HEK293 (cell line): Measurements from ENCODE around the gene ETS2.

Experiments used
- CTCF ChIA-PET: fragments of 350-600 bp; formaldehyde crosslinking; extraction: SDS; loops from one replicate; lab custom pipeline; 2021; ENCODE audit warnings: antibody characterized with exemption; lab: Yijun Ruan, JAX
- POLR2A ChIA-PET: fragments of 300-600 bp; formaldehyde crosslinking; extraction: SDS; loops from one replicate; lab custom pipeline; 2020; ENCODE audit warnings: antibody characterized with exemption, inconsistent platforms; lab: Yijun Ruan, JAX
- H3K27ac ChIP-seq: fragments of 200-500 bp; sonication (Bioruptor generic); 2 replicates; pipeline ENCODE4 v1.5.1; 2014; ENCODE audit warnings: low read depth, low read length, control low read depth, inconsistent platforms; ENCODE audit errors: extremely low read depth
- H3K36me3 ChIP-seq, 2 experiments: fragments of 200-500 bp in 1 of 2; sonication (Bioruptor generic) in 1 of 2; 1 replicate in 1 of 2; 2 replicates in 1 of 2; pipeline ENCODE4 v1.5.1; 2014 to 2017; ENCODE audit warnings: inconsistent platforms in 2 of 2, low read length in 2 of 2; ENCODE audit not compliant: control insufficient read depth in 2 of 2, insufficient read depth in 1 of 2
- H3K4me1 ChIP-seq: fragments of 200-500 bp; sonication (Bioruptor generic); 2 replicates; pipeline ENCODE4 v1.5.1; 2014; ENCODE audit warnings: mild to moderate bottlenecking, low read length, inconsistent platforms; ENCODE audit not compliant: control insufficient read depth, insufficient read depth
- H3K4me3 ChIP-seq: 2 replicates; pipeline ENCODE4 v1.5.1; 2011; ENCODE audit warnings: low read depth, mild to moderate bottlenecking, control low read depth, low read length, moderate library complexity
- H3K9me3 ChIP-seq: fragments of 200-500 bp; sonication (Bioruptor generic); 2 replicates; pipeline ENCODE4 v1.5.1; 2014; ENCODE audit warnings: low read depth, low read length, inconsistent platforms; ENCODE audit not compliant: control insufficient read depth, insufficient read depth
- HOXD13 ChIP-seq: sonication (generic); formaldehyde crosslinking; IDR thresholded peaks from 2 replicates; pipeline ENCODE4 v1.8.0; 2022; ENCODE audit warnings: missing genetic modification reagents, borderline replicate concordance
- MZF1 ChIP-seq: fragments of 450-650 bp; formaldehyde crosslinking; IDR thresholded peaks from 2 replicates; pipeline ENCODE4 v1.5.1; 2017; ENCODE audit warnings: missing biosample characterization, missing genetic modification characterization, borderline replicate concordance
- RBAK ChIP-seq: fragments of 450-650 bp; formaldehyde crosslinking; IDR thresholded peaks from 2 replicates; pipeline ENCODE4 v1.5.1; 2016; ENCODE audit warnings: missing biosample characterization, missing genetic modification characterization
- YY2 ChIP-seq: fragments of 450-650 bp; formaldehyde crosslinking; IDR thresholded peaks from 2 replicates; pipeline ENCODE4 v1.5.1; 2016; ENCODE audit warnings: missing biosample characterization, missing genetic modification characterization
- ZFHX2 ChIP-seq: fragments of 450-650 bp; formaldehyde crosslinking; conservative IDR thresholded peaks from 2 replicates; pipeline ENCODE4 v1.5.1; 2016; ENCODE audit warnings: missing biosample characterization, missing genetic modification characterization
- ZFP3 ChIP-seq: fragments of 450-650 bp; formaldehyde crosslinking; IDR thresholded peaks from 2 replicates; pipeline ENCODE4 v1.5.1; 2016; ENCODE audit warnings: low read depth, missing biosample characterization, missing genetic modification characterization
- ZNF155 ChIP-seq: fragments of 450-650 bp; formaldehyde crosslinking; IDR thresholded peaks from 2 replicates; pipeline ENCODE4 v1.5.1; 2016; ENCODE audit warnings: missing biosample characterization, missing genetic modification characterization
- ZNF169 ChIP-seq: fragments of 450-650 bp; formaldehyde crosslinking; IDR thresholded peaks from 2 replicates; pipeline ENCODE4 v1.5.1; 2016; ENCODE audit warnings: missing biosample characterization, missing genetic modification characterization
- ZNF202 ChIP-seq: fragments of 450-650 bp; formaldehyde crosslinking; IDR thresholded peaks from 2 replicates; pipeline ENCODE4 v1.5.1; 2016; ENCODE audit warnings: missing biosample characterization, missing genetic modification characterization, borderline replicate concordance
- ZNF214 ChIP-seq: fragments of 450-650 bp; formaldehyde crosslinking; IDR thresholded peaks from 2 replicates; pipeline ENCODE4 v1.5.1; 2017; ENCODE audit warnings: missing biosample characterization, mild to moderate bottlenecking, missing genetic modification characterization, borderline replicate concordance
- ZNF239 ChIP-seq: fragments of 450-650 bp; formaldehyde crosslinking; IDR thresholded peaks from 2 replicates; pipeline ENCODE4 v1.5.1; 2016; ENCODE audit warnings: missing biosample characterization, missing genetic modification characterization
- ZNF248 ChIP-seq: fragments of 450-650 bp; formaldehyde crosslinking; IDR thresholded peaks from 2 replicates; pipeline ENCODE4 v1.5.1; 2017; ENCODE audit warnings: missing biosample characterization, missing genetic modification characterization
- ZNF324 ChIP-seq: fragments of 450-650 bp; formaldehyde crosslinking; IDR thresholded peaks from 2 replicates; pipeline ENCODE4 v1.5.1; 2016; ENCODE audit warnings: missing biosample characterization, missing genetic modification characterization
- ZNF391 ChIP-seq: fragments of 450-650 bp; formaldehyde crosslinking; IDR thresholded peaks from 2 replicates; pipeline ENCODE4 v1.5.1; 2016; ENCODE audit warnings: low read depth, missing biosample characterization, missing genetic modification characterization, borderline replicate concordance
- ZNF529 ChIP-seq: fragments of 450-650 bp; formaldehyde crosslinking; IDR thresholded peaks from 2 replicates; pipeline ENCODE4 v1.5.1; 2017; ENCODE audit warnings: missing genetic modification characterization, missing biosample characterization; ENCODE audit not compliant: insufficient replicate concordance
- ZNF548 ChIP-seq: fragments of 450-650 bp; formaldehyde crosslinking; IDR thresholded peaks from 2 replicates; pipeline ENCODE4 v1.5.1; 2016; ENCODE audit warnings: missing biosample characterization, missing genetic modification characterization
- ZNF792 ChIP-seq: fragments of 450-650 bp; formaldehyde crosslinking; IDR thresholded peaks from 2 replicates; pipeline ENCODE4 v1.5.1; 2016; ENCODE audit warnings: missing biosample characterization, missing genetic modification characterization
- ZNF843 ChIP-seq: fragments of 450-650 bp; formaldehyde crosslinking; IDR thresholded peaks from 2 replicates; pipeline ENCODE4 v1.5.1; 2016; ENCODE audit warnings: missing biosample characterization, missing genetic modification characterization
- ZSCAN16 ChIP-seq: fragments of 450-650 bp; formaldehyde crosslinking; IDR thresholded peaks from 2 replicates; pipeline ENCODE4 v1.5.1; 2016; ENCODE audit warnings: missing biosample characterization, missing genetic modification characterization
- ZSCAN23 ChIP-seq: fragments of 450-650 bp; formaldehyde crosslinking; IDR thresholded peaks from 2 replicates; pipeline ENCODE4 v1.5.1; 2016; ENCODE audit warnings: missing biosample characterization, missing genetic modification characterization
- TF ChIP-seq, protein P1 (sequence below): fragments of 450-650 bp; formaldehyde crosslinking; conservative IDR thresholded peaks from 2 replicates; pipeline ENCODE4 v1.5.1; 2016; ENCODE audit warnings: low read depth, missing biosample characterization, missing genetic modification characterization
- TF ChIP-seq, protein P2 (sequence below): fragments of 450-650 bp; formaldehyde crosslinking; IDR thresholded peaks from 2 replicates; pipeline ENCODE4 v1.5.1; 2017; ENCODE audit warnings: missing biosample characterization, missing genetic modification characterization
- TF ChIP-seq, protein P3 (sequence below): fragments of 450-650 bp; formaldehyde crosslinking; IDR thresholded peaks from 2 replicates; pipeline ENCODE4 v1.5.1; 2016; ENCODE audit warnings: missing biosample characterization, missing genetic modification characterization
- TF ChIP-seq, protein P4 (sequence below): fragments of 450-650 bp; formaldehyde crosslinking; IDR thresholded peaks from 2 replicates; pipeline ENCODE4 v1.5.1; 2016; ENCODE audit warnings: missing biosample characterization, missing genetic modification characterization
- TF ChIP-seq, protein P5 (sequence below): fragments of 450-650 bp; formaldehyde crosslinking; IDR thresholded peaks from 2 replicates; pipeline ENCODE4 v1.5.1; 2016; ENCODE audit warnings: missing biosample characterization, missing genetic modification characterization

The ETS2 gene

GRCh38 chr21:38805328-38806152 lies at the start of gene ETS2 (continued):
- TF ChIP-seq, protein P1, sequence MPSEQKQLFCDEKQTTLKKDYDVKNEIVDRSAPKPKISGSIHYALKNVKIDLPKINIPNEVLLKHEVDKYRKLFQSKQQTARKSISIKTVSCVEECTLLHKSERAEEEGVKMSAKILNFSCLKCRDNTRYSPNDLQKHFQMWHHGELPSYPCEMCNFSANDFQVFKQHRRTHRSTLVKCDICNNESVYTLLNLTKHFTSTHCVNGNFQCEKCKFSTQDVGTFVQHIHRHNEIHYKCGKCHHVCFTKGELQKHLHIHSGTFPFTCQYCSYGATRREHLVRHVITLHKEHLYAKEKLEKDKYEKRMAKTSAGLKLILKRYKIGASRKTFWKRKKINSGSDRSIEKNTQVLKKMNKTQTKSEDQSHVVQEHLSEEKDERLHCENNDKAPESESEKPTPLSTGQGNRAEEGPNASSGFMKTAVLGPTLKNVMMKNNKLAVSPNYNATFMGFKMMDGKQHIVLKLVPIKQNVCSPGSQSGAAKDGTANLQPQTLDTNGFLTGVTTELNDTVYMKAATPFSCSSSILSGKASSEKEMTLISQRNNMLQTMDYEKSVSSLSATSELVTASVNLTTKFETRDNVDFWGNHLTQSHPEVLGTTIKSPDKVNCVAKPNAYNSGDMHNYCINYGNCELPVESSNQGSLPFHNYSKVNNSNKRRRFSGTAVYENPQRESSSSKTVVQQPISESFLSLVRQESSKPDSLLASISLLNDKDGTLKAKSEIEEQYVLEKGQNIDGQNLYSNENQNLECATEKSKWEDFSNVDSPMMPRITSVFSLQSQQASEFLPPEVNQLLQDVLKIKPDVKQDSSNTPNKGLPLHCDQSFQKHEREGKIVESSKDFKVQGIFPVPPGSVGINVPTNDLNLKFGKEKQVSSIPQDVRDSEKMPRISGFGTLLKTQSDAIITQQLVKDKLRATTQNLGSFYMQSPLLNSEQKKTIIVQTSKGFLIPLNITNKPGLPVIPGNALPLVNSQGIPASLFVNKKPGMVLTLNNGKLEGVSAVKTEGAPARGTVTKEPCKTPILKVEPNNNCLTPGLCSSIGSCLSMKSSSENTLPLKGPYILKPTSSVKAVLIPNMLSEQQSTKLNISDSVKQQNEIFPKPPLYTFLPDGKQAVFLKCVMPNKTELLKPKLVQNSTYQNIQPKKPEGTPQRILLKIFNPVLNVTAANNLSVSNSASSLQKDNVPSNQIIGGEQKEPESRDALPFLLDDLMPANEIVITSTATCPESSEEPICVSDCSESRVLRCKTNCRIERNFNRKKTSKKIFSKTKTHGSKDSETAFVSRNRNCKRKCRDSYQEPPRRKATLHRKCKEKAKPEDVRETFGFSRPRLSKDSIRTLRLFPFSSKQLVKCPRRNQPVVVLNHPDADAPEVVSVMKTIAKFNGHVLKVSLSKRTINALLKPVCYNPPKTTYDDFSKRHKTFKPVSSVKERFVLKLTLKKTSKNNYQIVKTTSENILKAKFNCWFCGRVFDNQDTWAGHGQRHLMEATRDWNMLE, result peak; percentile 52

GRCh38 chr21:38756746-38757145 lies 49.0 kb upstream of the ETS2 start:
- Histone ChIP-seq H3K9me3 (no peaks in the 10 kb centered on the region), H3K27ac (no peak overlapping the region)

DNA sequence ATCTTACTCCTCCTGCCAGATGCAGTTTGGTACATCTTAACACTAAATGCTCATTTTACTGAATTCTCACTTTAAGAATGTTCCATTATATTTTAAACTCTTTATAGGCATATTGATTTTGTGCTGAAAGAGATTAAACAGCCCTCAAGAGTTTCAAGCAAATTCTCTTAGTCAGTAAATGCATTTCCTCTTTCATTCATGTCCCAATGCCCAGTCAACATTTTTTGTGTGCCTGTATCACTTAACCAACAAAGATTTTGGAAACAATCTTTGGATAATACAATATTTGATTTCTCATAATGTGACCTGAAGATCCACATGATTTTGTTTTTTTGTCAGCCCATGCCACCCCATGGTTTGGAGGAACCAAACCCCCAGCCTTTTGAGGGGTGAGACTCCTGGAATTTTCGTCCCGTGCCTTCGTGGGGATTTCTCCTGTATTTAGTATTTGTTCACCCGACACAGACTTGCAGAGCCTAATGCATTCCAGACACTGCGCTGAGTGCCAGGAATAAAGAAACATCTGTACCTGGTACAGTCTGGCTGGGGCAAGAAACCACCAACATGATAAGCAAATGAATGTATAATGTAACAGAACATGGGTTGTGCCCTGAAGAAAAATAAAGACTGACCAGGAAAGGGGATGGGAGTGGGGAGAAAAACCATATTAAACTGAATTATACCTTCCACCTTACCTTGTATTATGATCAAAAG lies 47.1 kb upstream of the ETS2 start:
- H3K4me1 ChIP-seq, result no peaks in the 10 kb centered on the region
- no peaks in the 10 kb centered on the region for H3K36me3 ChIP-seq
- no peak overlapping the region for H3K4me3 ChIP-seq
- H3K9me3 ChIP-seq, result no peaks in the 10 kb centered on the region
- ChIA-PET POLR2A (no interaction called here), CTCF (interaction anchor here (0.7 kb wide), 1 partner anchor 97 kb away, joined by 4 read pairs; no protein-coding TSS in a partner anchor)
- H3K27ac ChIP-seq, result no peak overlapping the region
- TF ChIP-seq ZFHX2 (tag by site-specific recombination) (no peak), ZNF248 (no peak), HOXD13 (CRISPR knock-in tag) (no peak), ZNF792 (tag by site-specific recombination) (no peak), ZNF155 (tag by site-specific recombination) (no peak), ZNF202 (no peak), ZNF324 (no peak)
- TF ChIP-seq, protein P2, sequence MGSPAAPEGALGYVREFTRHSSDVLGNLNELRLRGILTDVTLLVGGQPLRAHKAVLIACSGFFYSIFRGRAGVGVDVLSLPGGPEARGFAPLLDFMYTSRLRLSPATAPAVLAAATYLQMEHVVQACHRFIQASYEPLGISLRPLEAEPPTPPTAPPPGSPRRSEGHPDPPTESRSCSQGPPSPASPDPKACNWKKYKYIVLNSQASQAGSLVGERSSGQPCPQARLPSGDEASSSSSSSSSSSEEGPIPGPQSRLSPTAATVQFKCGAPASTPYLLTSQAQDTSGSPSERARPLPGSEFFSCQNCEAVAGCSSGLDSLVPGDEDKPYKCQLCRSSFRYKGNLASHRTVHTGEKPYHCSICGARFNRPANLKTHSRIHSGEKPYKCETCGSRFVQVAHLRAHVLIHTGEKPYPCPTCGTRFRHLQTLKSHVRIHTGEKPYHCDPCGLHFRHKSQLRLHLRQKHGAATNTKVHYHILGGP (tag by site-specific recombination), result no peak
- TF ChIP-seq, protein P3, sequence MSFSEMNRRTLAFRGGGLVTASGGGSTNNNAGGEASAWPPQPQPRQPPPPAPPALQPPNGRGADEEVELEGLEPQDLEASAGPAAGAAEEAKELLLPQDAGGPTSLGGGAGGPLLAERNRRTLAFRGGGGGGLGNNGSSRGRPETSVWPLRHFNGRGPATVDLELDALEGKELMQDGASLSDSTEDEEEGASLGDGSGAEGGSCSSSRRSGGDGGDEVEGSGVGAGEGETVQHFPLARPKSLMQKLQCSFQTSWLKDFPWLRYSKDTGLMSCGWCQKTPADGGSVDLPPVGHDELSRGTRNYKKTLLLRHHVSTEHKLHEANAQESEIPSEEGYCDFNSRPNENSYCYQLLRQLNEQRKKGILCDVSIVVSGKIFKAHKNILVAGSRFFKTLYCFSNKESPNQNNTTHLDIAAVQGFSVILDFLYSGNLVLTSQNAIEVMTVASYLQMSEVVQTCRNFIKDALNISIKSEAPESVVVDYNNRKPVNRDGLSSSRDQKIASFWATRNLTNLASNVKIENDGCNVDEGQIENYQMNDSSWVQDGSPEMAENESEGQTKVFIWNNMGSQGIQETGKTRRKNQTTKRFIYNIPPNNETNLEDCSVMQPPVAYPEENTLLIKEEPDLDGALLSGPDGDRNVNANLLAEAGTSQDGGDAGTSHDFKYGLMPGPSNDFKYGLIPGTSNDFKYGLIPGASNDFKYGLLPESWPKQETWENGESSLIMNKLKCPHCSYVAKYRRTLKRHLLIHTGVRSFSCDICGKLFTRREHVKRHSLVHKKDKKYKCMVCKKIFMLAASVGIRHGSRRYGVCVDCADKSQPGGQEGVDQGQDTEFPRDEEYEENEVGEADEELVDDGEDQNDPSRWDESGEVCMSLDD (tag by site-specific recombination), result no peak

More at GRCh38 chr21:38756746-38757145, 49.0 kb upstream of the ETS2 start:
- Histone ChIP-seq H3K4me3 (no peak overlapping the region), H3K4me1 (no peaks in the 10 kb centered on the region), H3K36me3 (no peaks in the 10 kb centered on the region)
- no peak for TF ChIP-seq ZNF239 (tag by site-specific recombination)
- TF ChIP-seq YY2, result no peak
- no peak for TF ChIP-seq ZNF214
- no peak for TF ChIP-seq MZF1
- TF ChIP-seq ZNF843, result no peak
- no peak for TF ChIP-seq ZNF529 (tag by site-specific recombination)
- TF ChIP-seq, protein P4, sequence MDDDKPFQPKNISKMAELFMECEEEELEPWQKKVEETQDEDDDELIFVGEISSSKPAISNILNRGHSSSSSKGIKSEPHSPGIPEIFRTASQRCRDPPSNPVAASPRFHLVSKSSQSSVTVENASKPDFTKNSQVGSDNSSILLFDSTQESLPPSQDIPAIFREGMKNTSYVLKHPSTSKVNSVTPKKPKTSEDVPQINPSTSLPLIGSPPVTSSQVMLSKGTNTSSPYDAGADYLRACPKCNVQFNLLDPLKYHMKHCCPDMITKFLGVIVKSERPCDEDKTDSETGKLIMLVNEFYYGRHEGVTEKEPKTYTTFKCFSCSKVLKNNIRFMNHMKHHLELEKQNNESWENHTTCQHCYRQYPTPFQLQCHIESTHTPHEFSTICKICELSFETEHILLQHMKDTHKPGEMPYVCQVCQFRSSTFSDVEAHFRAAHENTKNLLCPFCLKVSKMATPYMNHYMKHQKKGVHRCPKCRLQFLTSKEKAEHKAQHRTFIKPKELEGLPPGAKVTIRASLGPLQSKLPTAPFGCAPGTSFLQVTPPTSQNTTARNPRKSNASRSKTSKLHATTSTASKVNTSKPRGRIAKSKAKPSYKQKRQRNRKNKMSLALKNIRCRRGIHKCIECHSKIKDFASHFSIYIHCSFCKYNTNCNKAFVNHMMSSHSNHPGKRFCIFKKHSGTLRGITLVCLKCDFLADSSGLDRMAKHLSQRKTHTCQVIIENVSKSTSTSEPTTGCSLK (tag by site-specific recombination), result no peak
- no peak for TF ChIP-seq ZFP3 (tag by site-specific recombination)
- no peak for TF ChIP-seq ZSCAN23 (tag by site-specific recombination)
- TF ChIP-seq ZNF169 (tag by site-specific recombination), result no peak
- no peak for TF ChIP-seq HOXD13 (CRISPR knock-in tag)
- no peak for TF ChIP-seq ZNF391 (tag by site-specific recombination)
- no peak for TF ChIP-seq RBAK (tag by site-specific recombination)
- TF ChIP-seq, protein P5, sequence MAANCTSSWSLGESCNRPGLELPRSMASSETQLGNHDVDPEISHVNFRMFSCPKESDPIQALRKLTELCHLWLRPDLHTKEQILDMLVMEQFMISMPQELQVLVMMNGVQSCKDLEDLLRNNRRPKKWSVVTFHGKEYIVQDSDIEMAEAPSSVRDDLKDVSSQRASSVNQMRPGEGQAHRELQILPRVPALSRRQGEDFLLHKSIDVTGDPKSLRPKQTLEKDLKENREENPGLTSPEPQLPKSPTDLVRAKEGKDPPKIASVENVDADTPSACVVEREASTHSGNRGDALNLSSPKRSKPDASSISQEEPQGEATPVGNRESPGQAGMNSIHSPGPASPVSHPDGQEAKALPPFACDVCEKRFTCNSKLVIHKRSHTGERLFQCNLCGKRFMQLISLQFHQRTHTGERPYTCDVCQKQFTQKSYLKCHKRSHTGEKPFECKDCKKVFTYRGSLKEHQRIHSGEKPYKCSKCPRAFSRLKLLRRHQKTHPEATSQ, result no peak
- no peak for TF ChIP-seq ZSCAN16 (tag by site-specific recombination)
- TF ChIP-seq ZNF548 (tag by site-specific recombination), result no peak
- ChIA-PET CTCF (no interaction called here), POLR2A (no interaction called here)
